HG02852 (cell line): ENCODE measurements around the gene ERVK3-1.
"Not testable (repeated sequence)": the region's sequence is repeated elsewhere in the genome, so short reads cannot be mapped to it uniquely, and the experiment has no call there.

Source experiments
- ATAC-seq: cut with Tn5 transposase; IDR thresholded peaks from one replicate; pipeline ENCODE4 v1.9.1; 2021; ENCODE audit warnings: mild to moderate bottlenecking, moderate library complexity; ENCODE audit not compliant: unreplicated experiment

The ERVK3-1 gene

DNA sequence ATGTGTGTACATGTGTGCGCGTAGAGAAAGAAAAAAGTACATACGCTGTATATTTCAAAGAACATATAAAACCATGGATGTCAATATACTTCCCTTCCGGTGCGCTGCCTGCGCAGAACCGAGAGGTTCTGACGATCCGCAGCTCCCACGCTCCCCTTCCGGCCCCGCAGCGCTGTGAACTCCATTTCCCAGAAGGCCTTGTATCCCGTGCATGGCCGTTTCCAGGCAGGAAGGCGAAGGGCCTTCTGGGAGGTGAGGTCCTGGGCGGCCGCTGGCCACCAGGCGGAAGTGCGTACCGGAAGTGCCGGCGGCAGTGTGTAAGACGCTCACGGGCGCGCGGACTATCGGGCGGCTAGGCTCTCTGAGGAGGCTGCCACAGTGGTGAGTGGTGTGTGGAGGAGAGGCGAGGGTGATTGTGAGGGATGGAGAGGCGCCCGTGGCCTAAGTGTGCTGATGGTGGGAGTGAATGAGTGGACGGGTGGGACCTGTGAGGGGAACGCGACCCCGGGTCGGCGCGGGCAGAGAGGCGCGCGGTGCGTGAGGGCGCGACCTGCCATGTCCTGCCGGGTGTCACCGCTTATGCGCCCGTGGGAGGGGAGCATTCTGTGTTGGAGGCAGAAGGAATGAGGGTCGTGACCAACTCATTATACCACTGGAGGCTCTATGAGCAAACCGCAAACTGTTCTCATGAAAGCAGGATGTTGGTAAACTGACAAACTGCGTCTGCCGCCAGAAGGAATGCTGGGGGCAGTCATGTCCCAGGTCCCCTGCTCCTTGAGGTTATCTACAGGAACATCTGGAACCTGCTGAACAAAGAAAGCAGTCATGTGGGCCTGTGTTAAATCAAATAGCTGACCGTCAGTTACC, at the start of gene ERVK3-1:
Gene ERVK3-1, plus strand, starts transcription at position 313 of the 867 bp plus-strand sequence. CDS start 6,792 bp downstream, outside the sequence.
- ATAC-seq: peak; percentile 95

DNA sequence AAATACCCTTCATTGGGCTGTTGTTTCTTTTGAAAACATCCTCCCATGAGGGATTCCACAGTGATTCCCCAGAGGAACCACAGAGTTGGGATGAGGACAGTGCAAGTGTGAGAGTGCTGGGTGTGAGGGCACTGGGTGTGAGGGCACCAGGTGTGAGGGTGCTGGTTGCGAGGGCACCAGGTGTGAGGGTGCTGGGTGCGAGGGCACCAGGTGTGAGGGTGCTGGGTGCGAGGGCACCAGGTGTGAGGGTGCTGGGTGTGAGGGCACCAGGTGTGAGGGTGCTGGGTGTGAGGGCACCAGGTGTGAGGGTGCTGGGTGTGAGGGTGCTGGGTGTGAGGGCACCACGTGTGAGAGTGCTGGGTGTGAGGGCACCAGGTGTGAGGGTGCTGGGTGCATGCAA, 46.9 kb upstream of the ERVK3-1 start:
- ATAC-seq: not testable (repeated sequence)

DNA sequence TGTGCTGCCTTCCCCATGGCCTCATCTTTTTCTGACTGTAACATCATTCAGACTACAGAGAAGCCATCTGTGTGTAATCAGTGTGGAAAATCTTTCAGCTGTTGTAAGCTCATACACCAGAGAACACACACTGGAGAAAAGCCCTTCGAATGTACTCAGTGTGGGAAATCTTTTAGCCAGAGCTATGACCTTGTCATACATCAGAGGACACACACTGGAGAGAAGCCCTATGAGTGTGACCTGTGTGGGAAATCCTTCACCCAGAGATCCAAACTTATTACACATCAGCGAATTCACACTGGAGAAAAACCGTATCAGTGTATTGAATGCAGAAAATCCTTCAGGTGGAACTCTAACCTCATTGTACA, 43.6 kb upstream of the ERVK3-1 start:
- no peak for ATAC-seq

GRCh38 chr19:58261968-58262921, 42.9 kb upstream of the ERVK3-1 start:
- ATAC-seq: no peak

DNA sequence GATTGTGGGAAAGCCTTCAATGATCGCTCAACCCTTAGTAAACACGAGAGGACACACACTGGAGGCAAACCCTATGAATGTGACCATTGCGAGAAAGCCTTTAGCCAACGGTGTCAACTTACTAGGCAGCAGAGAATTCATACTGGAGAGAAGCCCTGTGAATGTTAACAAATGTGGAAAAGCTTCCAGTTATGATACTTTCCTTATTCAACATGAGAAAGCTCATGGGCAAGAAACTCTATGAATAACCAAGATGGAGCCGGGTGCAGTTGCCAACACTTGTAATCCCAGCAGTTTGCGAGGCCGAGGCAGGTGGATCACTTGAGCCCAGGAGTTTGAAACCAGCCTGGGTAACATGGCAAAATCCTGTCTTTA, 42.3 kb upstream of the ERVK3-1 start:
- no peak for ATAC-seq

- ATAC-seq: no peak
These were observed 40.1 kb upstream of the ERVK3-1 start for GRCh38 chr19:58265100-58265499.

DNA sequence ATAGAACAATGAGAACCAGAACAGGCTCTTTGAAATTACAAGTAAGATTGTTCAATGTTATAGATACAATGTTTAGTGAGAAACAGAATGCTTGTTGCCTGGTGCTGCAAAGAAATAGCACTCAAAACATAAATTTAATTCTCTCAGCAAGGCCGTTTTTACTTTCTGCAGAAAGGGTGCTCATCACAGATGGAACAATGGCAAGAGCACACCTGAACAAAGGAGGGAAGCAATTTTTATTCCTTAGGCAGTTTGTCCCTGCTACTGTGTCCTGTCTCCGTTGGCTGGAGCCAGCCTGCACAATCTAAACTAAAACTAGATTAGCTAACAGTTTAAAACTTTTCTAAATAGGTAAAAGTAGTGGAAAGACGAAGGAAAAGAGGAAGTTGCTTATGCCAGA, 36.8 kb upstream of the ERVK3-1 start:
- ATAC-seq: no peak

DNA sequence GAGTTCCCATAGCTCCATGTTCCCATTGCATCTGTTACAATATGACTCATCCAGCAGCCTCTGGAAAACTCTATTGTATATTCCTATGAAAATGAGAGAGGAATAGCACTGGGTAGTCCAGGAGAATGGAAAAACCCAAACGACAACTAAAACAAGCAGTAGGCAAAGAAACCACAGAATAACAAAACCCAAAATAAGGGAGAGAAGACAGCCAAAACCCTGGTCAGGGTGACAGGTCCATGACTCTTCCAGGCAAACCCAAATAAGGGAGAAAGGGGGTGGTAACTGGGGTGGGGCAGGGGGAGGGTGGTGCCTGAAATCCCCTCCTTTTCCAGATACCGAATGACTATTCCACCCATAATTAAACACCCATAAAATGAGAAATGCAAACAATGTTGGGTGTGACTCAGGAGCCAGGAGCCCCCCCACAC, 30.4 kb upstream of the ERVK3-1 start:
- ATAC-seq: no peak

GRCh38 chr19:58275564-58275963, 29.6 kb upstream of the ERVK3-1 start:
- no peak for ATAC-seq

DNA sequence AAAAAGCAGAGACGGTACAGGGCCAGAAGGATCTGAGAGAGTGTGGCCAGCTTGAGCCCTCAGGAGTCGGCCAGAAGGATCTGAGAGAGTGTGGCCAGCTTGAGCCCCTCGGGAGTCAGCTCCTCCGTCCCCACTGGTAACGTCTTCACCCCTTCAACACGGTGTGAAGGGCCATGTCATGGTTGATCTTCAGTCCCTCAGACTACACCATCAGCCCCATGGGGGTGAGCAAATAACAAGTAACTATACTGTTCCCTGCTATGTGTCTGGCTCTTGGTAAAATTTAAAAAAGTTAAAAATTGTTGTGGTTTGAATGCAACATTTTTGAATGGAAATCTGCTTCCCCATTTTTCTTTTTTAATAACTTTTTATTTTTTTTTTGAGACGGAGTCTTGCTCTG, 28.0 kb upstream of the ERVK3-1 start:
- no peak for ATAC-seq

DNA sequence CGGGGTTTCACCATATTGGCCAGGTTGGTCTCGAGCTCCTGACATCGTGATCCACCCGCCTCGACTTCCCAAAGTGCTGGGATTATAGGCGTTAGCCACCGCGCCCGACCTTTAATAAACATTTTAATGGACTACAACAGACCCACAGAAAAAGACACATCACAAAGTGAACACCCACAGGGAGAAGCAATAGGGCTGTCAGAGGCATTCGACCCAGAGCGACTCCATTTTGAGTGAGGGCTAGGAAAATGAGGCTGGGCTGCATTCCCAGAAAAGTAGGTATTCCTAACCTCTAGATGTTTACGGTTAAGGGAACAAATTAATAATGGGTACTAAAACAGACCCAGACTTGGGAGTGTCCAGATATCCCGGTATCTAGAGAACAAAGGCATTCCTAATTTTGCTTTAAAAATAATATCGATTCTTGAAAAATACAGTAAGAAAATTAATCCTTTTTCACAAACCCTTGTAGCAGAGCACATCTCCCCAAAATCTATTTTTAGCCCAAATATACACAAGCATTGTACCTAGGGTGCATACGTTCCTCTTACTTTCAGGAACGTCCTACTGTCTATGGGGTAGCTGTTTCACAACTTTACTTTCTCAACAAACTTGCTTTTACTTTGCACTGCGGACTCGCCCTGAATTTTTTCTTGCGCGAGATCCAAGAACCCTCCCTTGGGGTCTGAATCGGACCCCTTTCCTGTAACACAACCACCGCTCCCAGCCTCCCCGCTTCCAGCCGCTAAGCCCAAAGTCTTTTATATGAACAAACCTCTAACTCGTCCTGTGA, 27.2 kb upstream of the ERVK3-1 start:
- no peak for ATAC-seq

- ATAC-seq: peak; percentile 96
These were observed 26.6 kb upstream of the ERVK3-1 start, which contains the start of gene ZNF8 for GRCh38 chr19:58278541-58279041. TSS of gene ZNF8 (plus strand) at chr19:58278955. CDS start at chr19:58279082, 127 bp downstream.

DNA sequence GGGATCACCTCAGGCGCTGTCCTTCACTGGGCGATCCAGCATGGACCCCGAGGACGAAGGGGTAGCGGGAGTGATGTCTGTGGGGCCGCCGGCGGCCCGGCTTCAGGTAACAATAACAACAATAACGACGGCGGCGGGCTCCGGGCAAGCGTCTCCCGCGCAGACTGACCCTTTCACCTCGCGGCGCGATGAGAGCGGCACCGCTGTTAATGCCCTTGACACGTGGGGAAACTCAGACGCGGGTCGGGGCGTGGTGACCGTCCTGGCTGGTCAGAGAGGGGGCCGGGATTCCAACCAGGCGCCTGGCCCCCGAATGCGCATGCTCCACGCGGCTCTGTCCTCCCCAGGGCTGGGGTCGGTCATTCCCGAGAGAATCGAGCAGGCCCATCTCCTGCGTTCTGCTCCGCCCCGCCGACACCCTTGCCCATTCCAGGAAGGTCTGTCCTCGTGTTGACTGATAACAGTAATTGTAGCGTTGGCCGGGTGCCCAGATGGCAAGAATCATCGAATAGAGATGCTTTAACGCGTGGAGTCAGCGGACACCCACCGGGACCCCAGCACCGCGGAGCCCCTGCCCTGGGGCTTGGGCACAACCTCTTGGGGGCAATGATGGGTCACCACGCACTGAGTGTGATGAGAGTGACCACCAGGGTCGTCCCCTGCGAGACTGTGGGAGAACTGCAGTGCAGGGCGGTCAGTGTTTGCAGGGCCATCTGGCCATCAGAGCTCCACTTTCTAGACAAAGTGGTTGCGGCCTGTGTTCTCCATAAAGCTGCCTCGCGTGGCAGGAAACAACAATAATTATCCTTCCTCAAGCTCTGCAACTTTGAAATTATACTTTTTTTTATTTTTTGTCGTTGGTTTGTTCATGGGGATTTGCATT, 25.9 kb upstream of the ERVK3-1 start:
- ATAC-seq: peak; percentile 34

DNA sequence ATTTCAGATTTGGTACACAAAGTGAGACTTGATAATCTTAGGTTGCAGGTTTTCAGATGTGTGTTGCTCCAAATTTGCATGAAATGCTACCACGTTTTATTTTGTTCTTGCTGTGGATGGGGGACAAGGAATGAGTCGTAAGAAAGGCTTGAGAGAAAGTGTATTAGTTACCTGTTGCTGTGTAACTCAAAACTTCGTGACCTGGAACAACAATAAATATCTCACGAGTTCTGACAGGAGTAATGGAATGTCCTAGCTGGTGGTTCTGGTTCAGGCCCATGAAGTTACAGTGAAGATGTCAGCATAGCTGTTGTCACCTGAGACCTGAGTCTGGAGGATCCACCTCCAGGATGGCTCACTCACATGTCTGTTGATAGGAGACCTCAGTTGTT, 25.3 kb upstream of the ERVK3-1 start:
- no peak for ATAC-seq

GRCh38 chr19:58284199-58284598, 21.0 kb upstream of the ERVK3-1 start:
- no peak for ATAC-seq

DNA sequence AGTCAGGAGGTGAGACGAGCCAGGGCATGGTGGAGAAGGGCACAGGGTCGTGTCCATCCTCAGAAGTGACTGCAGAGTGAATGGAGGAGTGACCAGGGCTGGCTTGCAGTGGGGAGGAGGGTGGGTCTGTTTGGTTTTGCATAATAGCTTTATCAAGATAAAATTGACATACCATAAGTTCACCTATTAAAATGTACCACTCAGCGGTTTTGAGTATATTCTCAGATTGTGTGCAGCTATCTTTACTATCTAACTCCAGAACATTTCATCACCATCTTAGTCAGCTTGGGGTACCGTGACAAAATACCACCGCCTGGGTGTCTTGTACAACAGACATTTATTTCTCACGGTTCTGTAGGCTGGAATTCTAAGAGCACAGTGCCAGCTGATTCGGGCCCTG, 13.2 kb upstream of the ERVK3-1 start:
- no peak for ATAC-seq

DNA sequence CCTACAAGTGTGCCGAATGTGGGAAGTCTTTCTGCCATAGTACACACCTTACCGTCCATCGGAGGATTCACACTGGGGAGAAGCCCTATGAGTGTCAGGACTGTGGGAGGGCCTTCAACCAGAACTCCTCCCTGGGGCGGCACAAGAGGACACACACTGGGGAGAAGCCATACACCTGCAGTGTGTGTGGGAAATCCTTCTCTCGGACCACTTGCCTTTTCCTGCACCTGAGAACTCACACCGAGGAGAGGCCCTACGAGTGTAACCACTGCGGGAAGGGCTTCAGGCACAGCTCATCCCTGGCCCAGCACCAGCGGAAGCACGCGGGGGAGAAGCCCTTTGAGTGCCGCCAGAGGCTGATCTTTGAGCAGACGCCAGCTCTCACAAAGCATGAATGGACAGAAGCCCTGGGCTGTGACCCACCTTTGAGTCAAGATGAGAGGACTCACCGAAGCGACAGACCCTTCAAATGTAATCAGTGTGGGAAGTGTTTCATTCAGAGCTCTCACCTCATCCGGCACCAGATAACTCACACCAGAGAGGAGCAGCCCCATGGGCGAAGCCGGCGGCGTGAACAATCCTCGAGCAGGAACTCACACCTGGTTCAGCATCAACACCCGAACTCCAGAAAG, 10.3 kb upstream of the ERVK3-1 start:
- no peak for ATAC-seq

DNA sequence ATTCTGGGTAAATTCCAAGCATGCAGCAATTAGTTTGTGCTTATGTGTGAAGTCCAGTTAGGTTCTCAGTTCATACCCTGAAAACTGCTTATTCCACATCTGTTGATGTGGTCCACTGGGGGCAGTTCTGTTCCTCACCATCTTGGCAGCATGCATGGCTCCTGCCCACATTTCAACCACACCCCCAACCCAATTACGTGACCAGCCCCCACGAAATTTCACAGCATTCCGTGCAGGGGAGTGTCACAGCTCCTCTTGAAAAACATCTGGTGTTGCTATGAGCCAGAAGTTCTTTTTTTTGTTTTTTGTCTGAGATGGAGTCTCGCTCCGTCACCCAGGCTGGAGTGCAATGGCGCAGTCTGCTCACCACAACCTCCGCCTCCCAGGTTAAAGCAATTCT, 9.1 kb upstream of the ERVK3-1 start:
- ATAC-seq: no peak

GRCh38 chr19:58300620-58301019, 4.6 kb upstream of the ERVK3-1 start:
- ATAC-seq: no peak
